Measurements from ENCODE around the gene CKAP2L. TPM values are rescaled to one million over a fixed set of nuclear protein-coding genes. Genes with fewer than 3 reads are reported as not detected.

CKAP2L gene
- total and polyA plus RNA-seq, 2 donors (not counting 3 experiments of a cell fraction or from before 2014, with no cell fraction given) = 3.4 to 30.7 TPM

DNA sequence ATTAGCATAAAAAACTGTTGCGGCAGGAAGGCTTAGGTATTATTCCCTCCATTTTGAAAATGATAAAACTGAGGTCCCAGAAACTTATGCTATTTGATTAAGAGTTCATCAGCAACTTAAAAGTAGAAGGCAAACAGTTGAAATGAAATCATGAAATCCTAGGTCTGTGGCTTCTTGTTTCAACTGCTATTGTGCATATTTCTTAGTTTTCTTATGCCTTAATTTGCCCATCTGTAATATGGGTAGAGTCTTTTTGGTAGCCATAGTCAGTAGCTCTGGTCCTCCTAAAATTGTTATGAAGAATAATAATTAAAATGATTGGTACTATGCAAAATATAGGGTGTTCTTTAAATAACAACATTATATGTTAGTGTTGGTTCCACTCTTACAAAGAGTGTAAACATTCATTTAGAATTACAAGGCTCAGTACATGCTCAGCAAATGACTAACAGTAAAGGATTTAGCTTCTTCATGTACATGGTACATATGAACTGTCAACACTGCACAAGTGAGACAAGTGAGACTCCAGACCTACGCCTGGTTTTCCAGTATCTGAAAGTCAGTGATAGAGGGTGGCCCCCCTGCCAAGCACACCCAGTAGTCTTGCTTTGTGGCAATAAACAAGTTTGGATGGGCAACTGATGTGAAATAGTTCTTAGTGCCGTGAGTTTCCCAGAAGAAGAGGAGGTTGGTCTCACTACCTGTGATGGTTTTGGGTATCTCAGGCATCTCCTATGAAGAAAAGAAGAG is 10.3 kb upstream of the CKAP2L start:
- TF ChIP-seq POLR2AphosphoS5 (IDR thresholded peaks at IDR 0.05; ENCODE audit: insufficient read depth, low read depth, low read length) = no peak
- no peak for TF ChIP-seq JUN (IDR thresholded peaks at IDR 0.05; ENCODE audit: borderline replicate concordance, insufficient read depth, insufficient read length, low read depth)
- no peak for TF ChIP-seq MYC (IDR thresholded peaks at IDR 0.05; ENCODE audit: low read depth, low read length)
- TF ChIP-seq FOS (IDR thresholded peaks at IDR 0.05; ENCODE audit: borderline replicate concordance, insufficient read depth, low read length) = no peak
- TF ChIP-seq, protein P1, sequence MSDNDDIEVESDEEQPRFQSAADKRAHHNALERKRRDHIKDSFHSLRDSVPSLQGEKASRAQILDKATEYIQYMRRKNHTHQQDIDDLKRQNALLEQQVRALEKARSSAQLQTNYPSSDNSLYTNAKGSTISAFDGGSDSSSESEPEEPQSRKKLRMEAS (IDR thresholded peaks at IDR 0.05; ENCODE audit: insufficient read depth, insufficient read length) = no peak
- no peak for TF ChIP-seq GATA2 (IDR thresholded peaks at IDR 0.05; ENCODE audit: insufficient read depth, insufficient read length, low read depth, low read length)
- TF ChIP-seq EZH2 (IDR thresholded peaks at IDR 0.05; ENCODE audit: borderline replicate concordance, low read depth, low read length, severe bottlenecking) = no peak
- TF ChIP-seq POLR2A (IDR thresholded peaks at IDR 0.05; ENCODE audit: low read depth, low read length) = no peak
- no peak for TF ChIP-seq CTCF (IDR thresholded peaks at IDR 0.05; ENCODE audit: extremely low read depth in 1 of 2, insufficient read depth in 1 of 2, low read depth in 1 of 2, low read length in 2 of 2)
- CTCF ChIA-PET = interaction anchor here (0.5 to 1.4 kb wide), 2 partner anchors 76 to 111 kb away, joined by 3 to 5 read pairs; no protein-coding TSS in a partner anchor
- POLR2A ChIA-PET = no interaction called here
- DNase-seq (ENCODE audit: low read depth, low spot score) = no peak
- Histone ChIP-seq H3K36me3 (ENCODE audit: control insufficient read depth in 2 of 2, extremely low read depth in 1 of 2, insufficient read depth in 2 of 2, low read length in 2 of 2) (no peaks in the 10 kb centered on the region), H3K4me2 (ENCODE audit: insufficient read depth, low read length) (no peak overlapping the region), H3K9me3 (replicated peaks; ENCODE audit: control insufficient read depth, insufficient read depth, low read length) (no peaks in the 10 kb centered on the region), H3K79me2 (ENCODE audit: control insufficient read depth, insufficient read depth, low read length) (no peaks in the 10 kb centered on the region), H2AFZ (ENCODE audit: low read depth, low read length) (no peak overlapping the region), H3K27ac (ENCODE audit: insufficient read depth, low read depth, low read length) (no peak overlapping the region), H3K4me1 (ENCODE audit: control insufficient read depth, extremely low read depth, insufficient read depth, low read length) (no peaks in the 10 kb centered on the region), H3K27me3 (ENCODE audit: control insufficient read depth in 2 of 2, insufficient read depth in 2 of 2, low read length in 2 of 2) (no peaks in the 10 kb centered on the region), H3K9me1 (replicated peaks; ENCODE audit: control insufficient read depth, extremely low read depth, insufficient read depth, low read length) (no peaks in the 10 kb centered on the region), H4K20me1 (replicated peaks; ENCODE audit: control insufficient read depth, extremely low read depth, insufficient read depth, low read length) (no peaks in the 10 kb centered on the region), H3K4me3 (replicated peaks in 1 of 3; ENCODE audit: insufficient read depth in 1 of 3, low read depth in 1 of 3, low read length in 3 of 3) (no peak overlapping the region), H3K9ac (replicated peaks; ENCODE audit: extremely low read depth, insufficient read depth, low read length) (no peak overlapping the region)
- intact Hi-C loops (cut with micrococcal nuclease) (no loop called here), dilution Hi-C loops (cut with MboI; ENCODE audit: extremely low pct_ligation_motif_present, low sequenced_read_pairs) (loop anchor here (25.0 kb wide), 1 partner anchor 163 kb away; no protein-coding TSS in a partner anchor)
- BruUV-seq (replicated peaks) = no TSS peak
- FAIRE-seq = no peak

All from endothelial cell of umbilical vein (primary cell).